Astrocyte (in vitro differentiated cells and primary cell): ENCODE data around the gene KIAA0753. TPM values are rescaled to one million over a fixed set of nuclear protein-coding genes. Genes with fewer than 3 reads are reported as not detected.

Experiments used
- DNase-seq: peaks from one replicate; pipeline ENCODE4 v3.0.0-alpha.2; 2010; ENCODE audit warnings: low read depth
- FAIRE-seq: peaks from 2 replicates; lab custom pipeline; 2011; peaks lifted over from hg19 to GRCh38; lab: Jason Lieb, UNC
- H2AFZ ChIP-seq: 2 replicates; pipeline ENCODE4 v1.6.0; 2012; ENCODE audit warnings: low read depth, low read length, inconsistent platforms
- H3K27ac ChIP-seq: 2 replicates; pipeline ENCODE4 v1.5.1; 2011; ENCODE audit warnings: low read depth, low read length, inconsistent platforms
- H3K27me3 ChIP-seq: 2 replicates; pipeline ENCODE4 v1.6.0; 2011; ENCODE audit warnings: low read length, inconsistent platforms; ENCODE audit not compliant: insufficient read depth
- H3K36me3 ChIP-seq: 2 replicates; pipeline ENCODE4 v1.5.1; 2011; ENCODE audit warnings: low read length, inconsistent platforms; ENCODE audit not compliant: insufficient read depth
- H3K4me1 ChIP-seq: 2 replicates; pipeline ENCODE4 v1.5.1; 2011; ENCODE audit warnings: low read length, inconsistent platforms; ENCODE audit not compliant: insufficient read depth
- H3K4me2 ChIP-seq: 2 replicates; pipeline ENCODE4 v1.6.0; 2012; ENCODE audit warnings: low read length, inconsistent platforms
- H3K4me3 ChIP-seq: 2 replicates; pipeline ENCODE4 v1.5.1; 2011; ENCODE audit warnings: low read depth, mild to moderate bottlenecking, low read length, inconsistent platforms; ENCODE audit not compliant: insufficient read depth
- H3K79me2 ChIP-seq: 2 replicates; pipeline ENCODE4 v1.6.0; 2012; ENCODE audit warnings: mild to moderate bottlenecking, low read length, inconsistent platforms; ENCODE audit not compliant: insufficient read depth
- H3K9ac ChIP-seq: 2 replicates; pipeline ENCODE4 v1.6.0; 2012; ENCODE audit warnings: mild to moderate bottlenecking, low read length, inconsistent platforms
- H3K9me3 ChIP-seq: 2 replicates; pipeline ENCODE4 v1.5.1; 2012; ENCODE audit warnings: low read depth, mild to moderate bottlenecking, low read length, inconsistent platforms; ENCODE audit not compliant: insufficient read depth
- H4K20me1 ChIP-seq: 2 replicates; pipeline ENCODE4 v1.6.0; 2012; ENCODE audit warnings: low read length, inconsistent platforms; ENCODE audit not compliant: insufficient read depth
- H3K27ac Mint-ChIP-seq: one replicate; pipeline ENCODE4 v1.8.0; 2021; ENCODE audit warnings: mild to moderate bottlenecking, mixed read lengths; ENCODE audit not compliant: unreplicated experiment
- H3K27me3 Mint-ChIP-seq: one replicate; pipeline ENCODE4 v1.8.0; 2021; ENCODE audit warnings: low read depth, mixed read lengths; ENCODE audit not compliant: unreplicated experiment
- H3K36me3 Mint-ChIP-seq: one replicate; pipeline ENCODE4 v1.8.0; 2021; ENCODE audit warnings: low read depth, mixed read lengths; ENCODE audit not compliant: unreplicated experiment
- H3K4me1 Mint-ChIP-seq: one replicate; pipeline ENCODE4 v1.8.0; 2021; ENCODE audit warnings: low read depth, mixed read lengths; ENCODE audit not compliant: unreplicated experiment
- H3K4me3 Mint-ChIP-seq: one replicate; pipeline ENCODE4 v1.8.0; 2021; ENCODE audit warnings: mild to moderate bottlenecking, moderate library complexity, mixed read lengths; ENCODE audit not compliant: unreplicated experiment
- H3K9me3 Mint-ChIP-seq: one replicate; pipeline ENCODE4 v1.8.0; 2021; ENCODE audit warnings: mild to moderate bottlenecking, mixed read lengths; ENCODE audit not compliant: unreplicated experiment
- CTCF ChIP-seq: IDR thresholded peaks from 2 replicates; pipeline ENCODE4 v1.5.1; 2011; ENCODE audit warnings: low read depth, mild to moderate bottlenecking, inconsistent platforms, low read length, moderate library complexity; ENCODE audit not compliant: insufficient read depth
- EZH2 ChIP-seq: IDR thresholded peaks from 2 replicates; pipeline ENCODE4 v1.6.1; 2012; ENCODE audit warnings: mild to moderate bottlenecking, low read length, inconsistent platforms; ENCODE audit not compliant: insufficient read depth
- total RNA-seq: library from RNA; stranded (reverse); gene quantifications from 2 replicates; pipeline ENCODE4 v1.2.1, GENCODE V29; 2021

KIAA0753 gene
- total RNA-seq, 1 donor from 2014 or later, result 25.4 TPM

- H3K4me1 Mint-ChIP-seq, result peaks cover 6% of the 10 kb centered on the region
- Histone ChIP-seq H3K27ac (no peak overlapping the region), H3K79me2 (no peaks in the 10 kb centered on the region), H3K4me3 (no peak overlapping the region), H4K20me1 (peaks cover 19% of the 10 kb centered on the region), H3K36me3 (no peaks in the 10 kb centered on the region), H3K4me1 (peaks cover 12% of the 10 kb centered on the region), H2AFZ (no peak overlapping the region), H3K9me3 (no peaks in the 10 kb centered on the region), H3K27me3 (peaks cover 30% of the 10 kb centered on the region), H3K9ac (no peak overlapping the region), H3K4me2 (peak overlapping the region; percentile 77)
- TF ChIP-seq CTCF (no peak), EZH2 (no peak)
- FAIRE-seq (no peak), DNase-seq (no peak)
- H3K4me3 Mint-ChIP-seq, result peak overlapping the region; percentile 60
- H3K27me3 Mint-ChIP-seq, result peaks cover 60% of the 10 kb centered on the region
- H3K9me3 Mint-ChIP-seq, result no peaks in the 10 kb centered on the region
- H3K36me3 Mint-ChIP-seq, result peaks cover 4% of the 10 kb centered on the region
- H3K27ac Mint-ChIP-seq, result no peak overlapping the region
Measured at GRCh38 chr17:6557040-6557438, 83.5 kb downstream of the KIAA0753 start.

- Histone ChIP-seq H3K79me2 (no peaks in the 10 kb centered on the region), H3K4me2 (peak within 1 kb of the TSS; percentile 87), H3K9ac (peak within 1 kb of the TSS; percentile 40), H2AFZ (peak within 1 kb of the TSS; percentile 50), H3K4me3 (peak within 1 kb of the TSS; percentile 44), H3K4me1 (peaks cover 12% of the 10 kb centered on the region), H3K36me3 (no peaks in the 10 kb centered on the region), H4K20me1 (peaks cover 19% of the 10 kb centered on the region), H3K9me3 (no peaks in the 10 kb centered on the region), H3K27ac (no peak within 1 kb of the TSS), H3K27me3 (peaks cover 30% of the 10 kb centered on the region)
- no peak for DNase-seq
- Mint-ChIP-seq H3K4me1 (peaks cover 6% of the 10 kb centered on the region), H3K36me3 (peaks cover 4% of the 10 kb centered on the region), H3K27me3 (peaks cover 56% of the 10 kb centered on the region), H3K27ac (no peak within 1 kb of the TSS), H3K9me3 (no peaks in the 10 kb centered on the region), H3K4me3 (peak within 1 kb of the TSS; percentile 69)
- FAIRE-seq, result no peak
- TF ChIP-seq EZH2 (no peak), CTCF (no peak)
Measured at GRCh38 chr17:6556121-6557039, 84.1 kb downstream of the KIAA0753 start, which contains the start of gene PITPNM3. Gene PITPNM3, minus strand, starts transcription at chr17:6556555. Its CDS starts 149 bp downstream, at chr17:6556406.
